Pancreas (tissue), 10 donors: ENCODE data around the gene GGNBP2. TPM values are rescaled to one million over a fixed set of nuclear protein-coding genes. Genes with fewer than 3 reads are reported as not detected.

ENCODE experiments used
- ATAC-seq, 4 donors: fragments of 200-7000 bp; cut with Tn5 transposase; one replicate each; pipeline versions ENCODE4 v1.8.0 to v1.9.1; 2020; ENCODE audit warnings: mild to moderate bottlenecking in 4 of 4, moderate library complexity in 4 of 4
- DNase-seq, 6 donors: peaks; one replicate each; pipeline ENCODE4 v3.0.0-alpha.2; 2020
- FAIRE-seq: peaks from 2 replicates; lab custom pipeline; 2012; peaks lifted over from hg19 to GRCh38; lab: Jason Lieb, UNC
- H3K27ac ChIP-seq, 4 donors: fragments of 200-600 bp; sonication (generic); 1 replicate in 3 of 4; 2 replicates in 1 of 4; pipeline versions ENCODE4 v1.5.0 to v1.8.0; 2020
- H3K27me3 ChIP-seq, 4 donors: fragments of 200-600 bp; one replicate each; pipeline ENCODE4 v1.8.0; 2021
- H3K36me3 ChIP-seq, 3 donors: fragments of 200-600 bp; sonication (generic) in 1 of 3; one replicate each; pipeline versions ENCODE4 v1.5.0 to v1.8.0; 2020 to 2021
- H3K4me1 ChIP-seq, 3 donors: fragments of 200-600 bp; one replicate each; pipeline ENCODE4 v1.8.0; 2021
- H3K4me3 ChIP-seq, 4 donors: fragments of 200-600 bp; sonication (generic) in 2 of 4; one replicate each; pipeline versions ENCODE4 v1.5.0 to v1.8.0; 2020 to 2021
- H3K9me3 ChIP-seq, 4 donors: fragments of 200-600 bp; one replicate each; pipeline ENCODE4 v1.8.0; 2021
- WGBS, 2 donors: extraction: QIAGEN DNeasy Blood & Tissue Kit; methylation state at CpG; one replicate each; pipeline ENCODE4 v1.1.7; 2013; 5-methylcytosine and 5-hydroxymethylcytosine counted together
- intact Hi-C, 3 donors: fragments of 100-400 bp; cut with DNase I; formaldehyde crosslinking; loops; one replicate each; pipeline versions ENCODE4 v1.11.1 to v1.14.2; 2022
- polyA plus RNA-seq, 2 donors: library from polyadenylated mRNA; stranded (reverse); fragments of 200-250 nt; gene quantifications; one replicate each; pipeline ENCODE4 v1.2.3, GENCODE V29; 2013
- total RNA-seq, 6 donors: library from RNA; stranded (reverse); fragmentation: NEBNext Ultra II Directional in 4 of 6; extraction: Animal tissue kit (Norgen Biotek cat#: 25700) in 4 of 6; gene quantifications; one replicate each; pipeline versions ENCODE4 v1.2.1 to v1.2.4, GENCODE V29; 2021 to 2023
- TF ChIP-seq, protein P1 (sequence below), 4 donors: fragments of 200-600 bp; sonication (generic) in 3 of 4; IDR thresholded peaks; one replicate each; pipeline versions ENCODE4 v1.5.0 to v1.8.0; 2021; ENCODE audit warnings: antibody characterized with exemption in 4 of 4
- donor health status: healthy with polysubstance abuse.
- donor health status: DM: no; HTN: no; CAD: no; lungs with moderate emphysema.
- donor health status: DM: no; HTN: no; CAD: no.
- donor health status: control.
- donor health status: control.
- donor health status: Bipolar disorder and iron deficiency.
- donor health status: DM: yes; HTN: yes; CAD: no.
- donor health status: DM: no; HTN: no; CAD: no.
- donor health status: DM: no; HTN: no; CAD: no.
- donor health status: DM: yes; HTN: yes; CAD: no.

Gene GGNBP2
- total and polyA plus RNA-seq, 8 donors: 27.3 to 41.8 (median 36.7) TPM

DNA sequence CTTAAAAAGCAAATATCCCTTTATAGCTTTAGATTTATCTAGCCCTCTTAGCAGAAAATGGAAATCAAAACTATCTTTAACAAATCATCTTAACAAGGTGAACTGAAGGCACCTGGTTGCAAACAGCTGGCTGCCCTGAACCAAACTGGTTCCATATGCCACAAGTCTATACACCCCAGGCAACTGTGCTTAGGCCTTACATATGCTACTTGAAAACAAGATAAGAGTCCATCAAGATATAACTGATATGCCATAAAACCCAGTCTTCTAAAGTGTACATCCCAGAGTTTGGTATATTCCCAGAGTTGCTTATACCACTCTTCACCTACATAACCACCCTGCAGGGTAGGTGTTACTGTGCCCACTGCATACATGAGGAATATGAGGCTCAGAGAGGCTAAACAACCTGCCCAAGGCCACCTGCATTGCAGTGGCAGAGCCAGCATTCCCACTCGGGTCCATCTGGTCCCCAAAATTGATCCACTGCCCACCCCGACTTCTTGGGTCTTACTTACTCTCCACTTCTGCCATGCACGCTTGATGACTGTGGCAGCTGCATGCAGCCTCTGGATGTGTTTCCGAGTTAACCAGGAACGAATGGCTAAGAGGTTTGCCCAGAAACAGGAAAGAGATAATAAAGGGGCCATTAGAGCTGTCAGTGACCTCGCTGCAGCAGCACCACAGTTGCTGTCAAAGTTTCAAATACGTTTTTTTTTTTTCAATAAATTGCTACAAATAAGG, 46.0 kb upstream of the GGNBP2 start:
- Histone ChIP-seq H3K9me3 (no peaks in the 10 kb centered on the region), H3K36me3 (peaks cover 0 to 43% (median 15%) of the 10 kb centered on the region in 3 donors), H3K27me3 (no peaks in the 10 kb centered on the region), H3K27ac (no peak overlapping the region), H3K4me1 (peaks cover 0 to 4% (median 0%) of the 10 kb centered on the region in 3 donors), H3K4me3 (no peak overlapping the region)
- FAIRE-seq (no peak), ATAC-seq (no peak), DNase-seq (peak in 1 of 6 donors; percentile 23)
- intact Hi-C loops: no loop called here
- 69 to 77% methylated on average over 7 of the region's 7 CpGs for WGBS, 2 donors
- TF ChIP-seq, protein P1, sequence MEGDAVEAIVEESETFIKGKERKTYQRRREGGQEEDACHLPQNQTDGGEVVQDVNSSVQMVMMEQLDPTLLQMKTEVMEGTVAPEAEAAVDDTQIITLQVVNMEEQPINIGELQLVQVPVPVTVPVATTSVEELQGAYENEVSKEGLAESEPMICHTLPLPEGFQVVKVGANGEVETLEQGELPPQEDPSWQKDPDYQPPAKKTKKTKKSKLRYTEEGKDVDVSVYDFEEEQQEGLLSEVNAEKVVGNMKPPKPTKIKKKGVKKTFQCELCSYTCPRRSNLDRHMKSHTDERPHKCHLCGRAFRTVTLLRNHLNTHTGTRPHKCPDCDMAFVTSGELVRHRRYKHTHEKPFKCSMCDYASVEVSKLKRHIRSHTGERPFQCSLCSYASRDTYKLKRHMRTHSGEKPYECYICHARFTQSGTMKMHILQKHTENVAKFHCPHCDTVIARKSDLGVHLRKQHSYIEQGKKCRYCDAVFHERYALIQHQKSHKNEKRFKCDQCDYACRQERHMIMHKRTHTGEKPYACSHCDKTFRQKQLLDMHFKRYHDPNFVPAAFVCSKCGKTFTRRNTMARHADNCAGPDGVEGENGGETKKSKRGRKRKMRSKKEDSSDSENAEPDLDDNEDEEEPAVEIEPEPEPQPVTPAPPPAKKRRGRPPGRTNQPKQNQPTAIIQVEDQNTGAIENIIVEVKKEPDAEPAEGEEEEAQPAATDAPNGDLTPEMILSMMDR (IDR thresholded peaks at IDR 0.05): no peak

DNA sequence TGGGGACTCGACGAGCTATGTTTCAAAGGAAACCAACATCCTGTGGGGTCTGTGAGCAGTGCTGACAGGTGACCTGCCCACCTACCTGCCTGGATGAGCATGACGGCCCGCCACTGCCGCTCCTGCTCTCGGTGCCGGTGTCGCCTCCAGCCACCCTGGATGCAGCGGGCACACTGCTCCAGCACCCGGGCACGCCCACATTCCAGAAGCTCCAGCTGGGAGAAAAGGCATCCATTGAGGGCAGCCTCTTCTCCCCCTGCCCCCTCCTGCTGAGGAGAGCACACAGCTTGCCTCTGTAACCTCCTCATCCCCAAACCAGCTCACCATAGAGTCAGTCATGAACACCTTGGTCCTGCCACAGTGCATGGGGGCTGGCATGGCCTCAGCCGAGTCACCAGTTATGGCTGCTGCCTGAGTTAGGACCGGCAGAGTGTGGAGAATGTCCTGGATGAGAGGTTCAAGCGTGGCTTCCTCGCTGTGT, 43.9 kb upstream of the GGNBP2 start:
- Histone ChIP-seq H3K4me1 (no peaks in the 10 kb centered on the region), H3K36me3 (peaks cover 0 to 38% (median 11%) of the 10 kb centered on the region in 3 donors), H3K9me3 (no peaks in the 10 kb centered on the region), H3K27ac (no peak overlapping the region), H3K27me3 (no peaks in the 10 kb centered on the region), H3K4me3 (no peak overlapping the region)
- TF ChIP-seq, protein P1 (IDR thresholded peaks at IDR 0.05): no peak
- ATAC-seq (no peak), DNase-seq (no peak), FAIRE-seq (no peak)
- intact Hi-C loops: loop anchor here in 1 of 3 donors (5.0 kb wide), 1 partner anchor 557 kb away; no protein-coding TSS in a partner anchor
- 91 to 93% methylated on average over 14 to 15 of the region's 15 CpGs for WGBS, 2 donors

DNA sequence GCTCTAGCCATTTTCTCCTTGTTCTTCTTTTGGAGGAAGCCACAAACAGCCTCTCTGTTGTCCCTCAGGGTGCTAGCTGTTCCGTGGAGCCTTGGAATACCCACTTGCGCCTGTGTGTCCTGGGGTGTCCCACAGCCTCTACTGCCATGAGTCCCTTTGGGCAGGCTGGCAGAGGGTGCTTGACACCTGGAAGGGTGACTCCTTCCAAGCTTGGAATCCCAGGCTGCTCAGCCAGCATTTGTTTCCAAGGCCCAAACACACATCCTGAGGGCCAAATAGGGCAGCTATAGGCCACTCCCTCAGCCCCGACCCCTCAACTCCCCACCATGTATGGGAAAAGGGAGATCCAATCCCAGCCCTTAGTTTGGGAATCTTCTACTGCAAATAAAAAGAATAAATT, 43.4 kb upstream of the GGNBP2 start:
- 91 to 100% methylated on average over 3 of the region's 3 CpGs for WGBS, 2 donors
- peaks cover 0 to 32% (median 11%) of the 10 kb centered on the region in 3 donors for H3K36me3 ChIP-seq
- peak in 1 of 4 donors; percentile 8 for ATAC-seq
- no peaks in the 10 kb centered on the region for H3K4me1 ChIP-seq
- peak in 1 of 6 donors; percentile 34 for DNase-seq
- FAIRE-seq: no peak
- no peak overlapping the region for H3K27ac ChIP-seq
- H3K9me3 ChIP-seq: no peaks in the 10 kb centered on the region
- intact Hi-C loops: loop anchor here in 1 of 3 donors (5.0 kb wide), 1 partner anchor 556 kb away; no protein-coding TSS in a partner anchor
- TF ChIP-seq, protein P1 (IDR thresholded peaks at IDR 0.05): no peak
- H3K4me3 ChIP-seq: no peak overlapping the region
- H3K27me3 ChIP-seq: no peaks in the 10 kb centered on the region

DNA sequence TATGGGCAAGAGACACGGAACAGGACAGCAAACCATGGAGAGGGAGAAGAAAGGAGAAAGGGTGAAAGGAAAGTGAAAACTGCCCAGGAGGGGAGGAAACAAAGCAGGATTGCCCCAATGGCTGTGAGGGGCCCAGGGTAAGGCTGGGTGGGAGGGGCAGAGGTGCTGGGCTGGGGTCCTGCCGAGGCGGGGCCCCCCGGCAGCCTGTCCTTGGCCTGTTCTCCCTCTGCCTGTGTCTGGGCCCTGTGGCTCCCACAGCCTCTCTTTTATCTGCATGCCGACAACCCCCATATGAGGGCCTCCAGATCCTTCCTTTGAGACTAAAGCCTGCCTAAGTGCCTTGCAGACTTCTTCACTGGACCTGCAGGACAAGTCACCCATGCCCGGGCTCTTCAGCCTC, 42.8 kb upstream of the GGNBP2 start:
- no peak overlapping the region for H3K27ac ChIP-seq
- no peak for FAIRE-seq
- intact Hi-C loops: loop anchor here in 1 of 3 donors (5.0 kb wide), 1 partner anchor 555 kb away; no protein-coding TSS in a partner anchor
- no peaks in the 10 kb centered on the region for H3K4me1 ChIP-seq
- ATAC-seq: no peak
- H3K4me3 ChIP-seq: no peak overlapping the region
- H3K36me3 ChIP-seq: peaks cover 0 to 26% (median 11%) of the 10 kb centered on the region in 3 donors
- no peaks in the 10 kb centered on the region for H3K27me3 ChIP-seq
- TF ChIP-seq, protein P1 (IDR thresholded peaks at IDR 0.05): no peak
- WGBS, 2 donors: 94 to 97% methylated on average over 6 of the region's 6 CpGs
- DNase-seq: peak in 1 of 6 donors; percentile 43
- H3K9me3 ChIP-seq: no peaks in the 10 kb centered on the region
